Subcutaneous abdominal adipose tissue (tissue), 5 donors: ENCODE measurements around the gene PLA2G2D.

Experiments used
- H3K27ac ChIP-seq: one replicate; pipeline ENCODE4 v1.7.0; 2013; ENCODE audit warnings: low read depth, mild to moderate bottlenecking, inconsistent platforms, low read length, moderate library complexity
- H3K27me3 ChIP-seq, 5 donors: one replicate each; pipeline ENCODE4 v1.7.0; 2013; ENCODE audit warnings: low read length in 5 of 5, inconsistent platforms in 1 of 5; ENCODE audit not compliant: control insufficient read depth in 5 of 5, insufficient read depth in 4 of 5
- H3K36me3 ChIP-seq, 5 donors: one replicate each; pipeline ENCODE4 v1.7.0; 2013; ENCODE audit warnings: low read length in 5 of 5; ENCODE audit not compliant: control insufficient read depth in 5 of 5, insufficient read depth in 5 of 5
- H3K4me1 ChIP-seq, 5 donors: one replicate each; pipeline ENCODE4 v1.7.0; 2013; ENCODE audit warnings: low read length in 5 of 5, mild to moderate bottlenecking in 3 of 5, moderate library complexity in 1 of 5; ENCODE audit not compliant: control insufficient read depth in 5 of 5, insufficient read depth in 5 of 5
- H3K4me3 ChIP-seq, 5 donors: one replicate each; pipeline ENCODE4 v1.7.0; 2013; ENCODE audit warnings: low read length in 5 of 5, low read depth in 1 of 5
- H3K9ac ChIP-seq, 5 donors: one replicate each; pipeline ENCODE4 v1.7.0; 2013; ENCODE audit warnings: low read length in 5 of 5, mild to moderate bottlenecking in 4 of 5, moderate library complexity in 3 of 5
- H3K9me3 ChIP-seq, 5 donors: one replicate each; pipeline ENCODE4 v1.7.0; 2013; ENCODE audit warnings: low read length in 5 of 5; ENCODE audit not compliant: control insufficient read depth in 5 of 5
- donor health status: healthy.
- donor health status: healthy.
- donor health status: healthy.
- donor health status: healthy.
- donor health status: healthy.

Gene PLA2G2D

GRCh38 chr1:20080441-20081352 is 38.6 kb downstream of the PLA2G2D start:
- Histone ChIP-seq H3K36me3 (no peaks in the 10 kb centered on the region), H3K4me3 (no peak overlapping the region), H3K9ac (no peak overlapping the region), H3K4me1 (peaks cover 0 to 25% (median 3%) of the 10 kb centered on the region in 5 donors), H3K27ac (no peak overlapping the region), H3K27me3 (peaks cover 0 to 4% (median 3%) of the 10 kb centered on the region in 5 donors), H3K9me3 (no peaks in the 10 kb centered on the region)

GRCh38 chr1:20079661-20080305 is 39.6 kb downstream of the PLA2G2D start:
- Histone ChIP-seq H3K4me3 (no peak overlapping the region), H3K27ac (no peak overlapping the region), H3K27me3 (peaks cover 2 to 6% (median 3%) of the 10 kb centered on the region in 5 donors), H3K4me1 (peaks cover 0 to 26% (median 5%) of the 10 kb centered on the region in 5 donors), H3K9ac (no peak overlapping the region), H3K36me3 (no peaks in the 10 kb centered on the region), H3K9me3 (no peaks in the 10 kb centered on the region)

- H3K27me3 ChIP-seq: peaks cover 0 to 6% (median 3%) of the 10 kb centered on the region in 5 donors
- H3K9ac ChIP-seq: no peak overlapping the region
- no peaks in the 10 kb centered on the region for H3K36me3 ChIP-seq
- H3K9me3 ChIP-seq: no peaks in the 10 kb centered on the region
- H3K4me1 ChIP-seq: peaks cover 0 to 29% (median 12%) of the 10 kb centered on the region in 5 donors
- H3K27ac ChIP-seq: no peak overlapping the region
- H3K4me3 ChIP-seq: no peak overlapping the region
Measured at GRCh38 chr1:20078711-20079110, 40.6 kb downstream of the PLA2G2D start.

GRCh38 chr1:20078171-20078651 is 41.1 kb downstream of the PLA2G2D start:
- Histone ChIP-seq H3K36me3 (no peaks in the 10 kb centered on the region), H3K4me1 (peaks cover 0 to 29% (median 12%) of the 10 kb centered on the region in 5 donors), H3K27ac (no peak overlapping the region)

GRCh38 chr1:20076710-20077461 is 42.5 kb downstream of the PLA2G2D start:
- Histone ChIP-seq H3K4me3 (no peak overlapping the region), H3K9me3 (no peaks in the 10 kb centered on the region), H3K4me1 (peaks cover 0 to 24% (median 12%) of the 10 kb centered on the region in 5 donors), H3K27ac (no peak overlapping the region), H3K36me3 (no peaks in the 10 kb centered on the region), H3K27me3 (peaks cover 0 to 6% (median 3%) of the 10 kb centered on the region in 5 donors), H3K9ac (no peak overlapping the region)

More at GRCh38 chr1:20078171-20078651, 41.1 kb downstream of the PLA2G2D start:
- no peak overlapping the region for H3K9ac ChIP-seq
- no peaks in the 10 kb centered on the region for H3K9me3 ChIP-seq
- no peak overlapping the region for H3K4me3 ChIP-seq
- H3K27me3 ChIP-seq: peaks cover 0 to 6% (median 3%) of the 10 kb centered on the region in 5 donors

GRCh38 chr1:20076223-20076622 is 43.1 kb downstream of the PLA2G2D start:
- Histone ChIP-seq H3K27me3 (peaks cover 0 to 6% (median 3%) of the 10 kb centered on the region in 5 donors), H3K27ac (no peak overlapping the region), H3K4me1 (peaks cover 0 to 20% (median 12%) of the 10 kb centered on the region in 5 donors), H3K9me3 (no peaks in the 10 kb centered on the region), H3K4me3 (no peak overlapping the region), H3K9ac (no peak overlapping the region), H3K36me3 (no peaks in the 10 kb centered on the region)

GRCh38 chr1:20075345-20075744 is 44.0 kb downstream of the PLA2G2D start:
- Histone ChIP-seq H3K27ac (no peak overlapping the region), H3K36me3 (no peaks in the 10 kb centered on the region), H3K9ac (no peak overlapping the region), H3K4me3 (no peak overlapping the region), H3K9me3 (no peaks in the 10 kb centered on the region), H3K4me1 (peaks cover 0 to 12% (median 6%) of the 10 kb centered on the region in 5 donors), H3K27me3 (peaks cover 0 to 6% (median 3%) of the 10 kb centered on the region in 5 donors)

- no peaks in the 10 kb centered on the region for H3K9me3 ChIP-seq
- no peak overlapping the region for H3K9ac ChIP-seq
- peak overlapping the region in 1 of 5 donors; percentile 9 for H3K4me3 ChIP-seq
- H3K27me3 ChIP-seq: peaks cover 0 to 6% (median 3%) of the 10 kb centered on the region in 5 donors
- H3K27ac ChIP-seq: no peak overlapping the region
- H3K36me3 ChIP-seq: no peaks in the 10 kb centered on the region
- H3K4me1 ChIP-seq: peaks cover 0 to 17% (median 11%) of the 10 kb centered on the region in 5 donors
Measured at GRCh38 chr1:20074725-20075171, 44.6 kb downstream of the PLA2G2D start.

- Histone ChIP-seq H3K4me1 (peaks cover 0 to 23% (median 17%) of the 10 kb centered on the region in 5 donors), H3K27me3 (peaks cover 0 to 6% (median 3%) of the 10 kb centered on the region in 5 donors), H3K9ac (no peak overlapping the region), H3K9me3 (no peaks in the 10 kb centered on the region), H3K4me3 (peak overlapping the region in 1 of 5 donors; percentile 9), H3K27ac (no peak overlapping the region), H3K36me3 (no peaks in the 10 kb centered on the region)
Measured at GRCh38 chr1:20074055-20074724, 45.1 kb downstream of the PLA2G2D start.
